GM23248 (cell line): ENCODE data around the gene CCL11.

Source experiments
- EZH2 ChIP-seq: fragments of 200-600 bp; sonication (generic); IDR thresholded peaks from 2 replicates; pipeline ENCODE4 v1.6.1; 2018; ENCODE audit warnings: antibody characterized with exemption, mild to moderate bottlenecking; ENCODE audit not compliant: insufficient read depth, poor library complexity, severe bottlenecking
- EZH2phosphoT487 ChIP-seq: fragments of 200-600 bp; sonication (generic); IDR thresholded peaks from 2 replicates; pipeline ENCODE4 v1.6.1; 2018; ENCODE audit warnings: antibody characterized with exemption, moderate library complexity, mild to moderate bottlenecking, low read depth; ENCODE audit not compliant: insufficient read depth

DNA sequence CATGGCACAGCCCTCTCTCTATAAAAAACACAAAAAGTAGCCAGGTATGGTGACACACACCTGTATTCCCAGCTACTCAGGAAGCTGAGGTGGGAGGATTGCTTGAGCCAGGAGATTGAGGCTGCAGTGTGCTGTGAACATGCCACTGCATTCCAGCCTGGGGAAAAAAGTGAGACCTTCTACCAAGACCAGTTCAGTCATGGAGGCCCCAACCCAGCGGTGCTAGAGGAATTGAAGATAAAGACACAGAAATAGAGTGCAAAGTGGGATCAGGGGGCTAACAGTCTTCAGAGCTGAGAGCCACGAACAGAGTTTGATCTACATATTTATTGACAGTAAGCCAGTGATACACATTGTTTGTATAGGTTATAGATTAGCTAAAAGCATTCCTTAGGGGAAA lies 18.1 kb downstream of the CCL11 start:
- TF ChIP-seq EZH2, result no peak
- no peak for TF ChIP-seq EZH2phosphoT487
